SK-N-SH treated with all-trans-retinoic acid at 6 μM for 48 hours (cell line): ENCODE results near the gene MTFP1.

Experiments
- ARNTL ChIP-seq: fragments of 450-650 bp; formaldehyde crosslinking; IDR thresholded peaks from 2 replicates; pipeline ENCODE4 v1.5.0; 2020; ENCODE audit warnings: low read depth, mild to moderate bottlenecking, moderate library complexity, borderline replicate concordance
- ESRRG ChIP-seq: fragments of 250-450 bp; sonication (Bioruptor Pico); IDR thresholded peaks from 2 replicates; pipeline ENCODE4 v1.6.1; 2021; ENCODE audit warnings: mild to moderate bottlenecking
- ISL1 ChIP-seq: fragments of 250-450 bp; sonication (Bioruptor Pico); IDR thresholded peaks from 2 replicates; pipeline ENCODE4 v2.1.2; 2022; ENCODE audit warnings: mild to moderate bottlenecking, moderate library complexity
- OSR1 ChIP-seq: fragments of 250-450 bp; sonication (Bioruptor Pico); IDR thresholded peaks from 2 replicates; pipeline ENCODE4 v1.8.0; 2022; ENCODE audit warnings: moderate library complexity, mild to moderate bottlenecking, inconsistent platforms
- PPARA ChIP-seq: fragments of 250-450 bp; sonication (Bioruptor Pico); IDR thresholded peaks from 2 replicates; pipeline ENCODE4 v1.5.0; 2020; ENCODE audit warnings: mild to moderate bottlenecking, borderline replicate concordance
- RARB ChIP-seq: fragments of 250-450 bp; sonication (Bioruptor Pico); IDR thresholded peaks from 2 replicates; pipeline ENCODE4 v1.8.0; 2021; ENCODE audit warnings: mild to moderate bottlenecking, moderate library complexity
- SNAI2 ChIP-seq: fragments of 250-450 bp; sonication (Bioruptor Pico); IDR thresholded peaks from 2 replicates; pipeline ENCODE4 v1.5.0; 2020; ENCODE audit warnings: mild to moderate bottlenecking, moderate library complexity
- ZC3H10 ChIP-seq: fragments of 250-450 bp; sonication (Bioruptor Pico); IDR thresholded peaks from 2 replicates; pipeline ENCODE4 v1.5.1; 2021; ENCODE audit warnings: mild to moderate bottlenecking, moderate library complexity
- ZFP3 ChIP-seq: fragments of 250-450 bp; sonication (Bioruptor Pico); IDR thresholded peaks from 2 replicates; pipeline ENCODE4 v1.5.0; 2020; ENCODE audit warnings: mild to moderate bottlenecking, moderate library complexity
- ZFP30 ChIP-seq: fragments of 450-650 bp; formaldehyde crosslinking; IDR thresholded peaks from 2 replicates; pipeline ENCODE4 v1.5.0; 2022; ENCODE audit warnings: mild to moderate bottlenecking, moderate library complexity
- ZNF8 ChIP-seq: fragments of 450-650 bp; formaldehyde crosslinking; IDR thresholded peaks from 2 replicates; pipeline ENCODE4 v1.5.0; 2020; ENCODE audit warnings: mild to moderate bottlenecking, moderate library complexity
- TF ChIP-seq, protein P1 (sequence below): fragments of 250-450 bp; sonication (Bioruptor Pico); IDR thresholded peaks from 2 replicates; pipeline ENCODE4 v1.8.0; 2020; ENCODE audit warnings: mild to moderate bottlenecking, moderate library complexity, borderline replicate concordance
- TF ChIP-seq, protein P2 (sequence below): fragments of 250-450 bp; sonication (Bioruptor Pico); IDR thresholded peaks from 2 replicates; pipeline ENCODE4 v1.5.1; 2020; ENCODE audit warnings: low read depth, mild to moderate bottlenecking, moderate library complexity
- TF ChIP-seq, protein P3 (sequence below): fragments of 250-450 bp; sonication (Bioruptor Pico); IDR thresholded peaks from 2 replicates; pipeline ENCODE4 v1.5.1; 2021; ENCODE audit warnings: mild to moderate bottlenecking, moderate library complexity

DNA sequence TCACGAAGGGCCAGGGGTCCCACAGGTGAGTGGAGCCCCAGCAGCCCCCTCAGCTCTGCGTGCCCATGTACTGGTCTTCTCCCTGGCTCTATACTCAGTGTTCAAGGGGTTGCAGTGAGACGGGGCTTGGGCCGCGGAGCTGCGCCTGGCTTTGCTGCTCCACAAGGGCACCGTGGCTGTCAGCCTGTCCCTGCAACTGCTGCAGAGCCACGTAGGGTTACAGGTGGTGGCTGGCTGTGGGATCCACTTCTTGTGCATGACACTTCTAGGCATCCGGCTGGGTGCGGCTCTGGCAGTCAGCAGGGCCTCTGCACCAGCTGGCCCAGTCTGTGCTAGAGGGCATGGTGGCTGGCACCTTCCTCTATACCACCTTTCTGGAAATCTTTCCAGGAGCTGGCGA lies 14.3 kb downstream of the MTFP1 start:
- TF ChIP-seq OSR1 (CRISPR knock-in tag) = no peak
- no peak for TF ChIP-seq ZC3H10 (CRISPR knock-in tag)
- no peak for TF ChIP-seq ZFP30
- TF ChIP-seq RARB (CRISPR knock-in tag) = no peak
- TF ChIP-seq, protein P1, sequence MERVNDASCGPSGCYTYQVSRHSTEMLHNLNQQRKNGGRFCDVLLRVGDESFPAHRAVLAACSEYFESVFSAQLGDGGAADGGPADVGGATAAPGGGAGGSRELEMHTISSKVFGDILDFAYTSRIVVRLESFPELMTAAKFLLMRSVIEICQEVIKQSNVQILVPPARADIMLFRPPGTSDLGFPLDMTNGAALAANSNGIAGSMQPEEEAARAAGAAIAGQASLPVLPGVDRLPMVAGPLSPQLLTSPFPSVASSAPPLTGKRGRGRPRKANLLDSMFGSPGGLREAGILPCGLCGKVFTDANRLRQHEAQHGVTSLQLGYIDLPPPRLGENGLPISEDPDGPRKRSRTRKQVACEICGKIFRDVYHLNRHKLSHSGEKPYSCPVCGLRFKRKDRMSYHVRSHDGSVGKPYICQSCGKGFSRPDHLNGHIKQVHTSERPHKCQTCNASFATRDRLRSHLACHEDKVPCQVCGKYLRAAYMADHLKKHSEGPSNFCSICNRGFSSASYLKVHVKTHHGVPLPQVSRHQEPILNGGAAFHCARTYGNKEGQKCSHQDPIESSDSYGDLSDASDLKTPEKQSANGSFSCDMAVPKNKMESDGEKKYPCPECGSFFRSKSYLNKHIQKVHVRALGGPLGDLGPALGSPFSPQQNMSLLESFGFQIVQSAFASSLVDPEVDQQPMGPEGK (CRISPR knock-in tag) = no peak
- TF ChIP-seq ZFP3 = no peak
- no peak for TF ChIP-seq ARNTL (CRISPR knock-in tag)
- no peak for TF ChIP-seq ZNF8 (CRISPR knock-in tag)
- TF ChIP-seq, protein P2, sequence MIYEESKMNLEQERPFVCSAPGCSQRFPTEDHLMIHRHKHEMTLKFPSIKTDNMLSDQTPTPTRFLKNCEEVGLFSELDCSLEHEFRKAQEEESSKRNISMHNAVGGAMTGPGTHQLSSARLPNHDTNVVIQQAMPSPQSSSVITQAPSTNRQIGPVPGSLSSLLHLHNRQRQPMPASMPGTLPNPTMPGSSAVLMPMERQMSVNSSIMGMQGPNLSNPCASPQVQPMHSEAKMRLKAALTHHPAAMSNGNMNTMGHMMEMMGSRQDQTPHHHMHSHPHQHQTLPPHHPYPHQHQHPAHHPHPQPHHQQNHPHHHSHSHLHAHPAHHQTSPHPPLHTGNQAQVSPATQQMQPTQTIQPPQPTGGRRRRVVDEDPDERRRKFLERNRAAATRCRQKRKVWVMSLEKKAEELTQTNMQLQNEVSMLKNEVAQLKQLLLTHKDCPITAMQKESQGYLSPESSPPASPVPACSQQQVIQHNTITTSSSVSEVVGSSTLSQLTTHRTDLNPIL = no peak
- TF ChIP-seq, protein P3, sequence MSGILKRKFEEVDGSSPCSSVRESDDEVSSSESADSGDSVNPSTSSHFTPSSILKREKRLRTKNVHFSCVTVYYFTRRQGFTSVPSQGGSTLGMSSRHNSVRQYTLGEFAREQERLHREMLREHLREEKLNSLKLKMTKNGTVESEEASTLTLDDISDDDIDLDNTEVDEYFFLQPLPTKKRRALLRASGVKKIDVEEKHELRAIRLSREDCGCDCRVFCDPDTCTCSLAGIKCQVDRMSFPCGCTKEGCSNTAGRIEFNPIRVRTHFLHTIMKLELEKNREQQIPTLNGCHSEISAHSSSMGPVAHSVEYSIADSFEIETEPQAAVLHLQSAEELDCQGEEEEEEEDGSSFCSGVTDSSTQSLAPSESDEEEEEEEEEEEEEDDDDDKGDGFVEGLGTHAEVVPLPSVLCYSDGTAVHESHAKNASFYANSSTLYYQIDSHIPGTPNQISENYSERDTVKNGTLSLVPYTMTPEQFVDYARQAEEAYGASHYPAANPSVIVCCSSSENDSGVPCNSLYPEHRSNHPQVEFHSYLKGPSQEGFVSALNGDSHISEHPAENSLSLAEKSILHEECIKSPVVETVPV (CRISPR knock-in tag) = no peak
- no peak for TF ChIP-seq ESRRG
- no peak for TF ChIP-seq PPARA (CRISPR knock-in tag)
- no peak for TF ChIP-seq ISL1
- TF ChIP-seq SNAI2 (CRISPR knock-in tag) = no peak
